Tibial nerve (tissue), 4 donors: ENCODE measurements around the gene CCDC124.

Experiments
- CTCF ChIP-seq, 5 experiments: fragments of 200-600 bp in 3 of 5; fragments of 450-650 bp in 2 of 5; sonication (generic) in 3 of 5; IDR thresholded peaks; one replicate each; pipeline ENCODE4 v1.5.1; 2016 to 2019; ENCODE audit warnings: antibody characterized with exemption in 5 of 5, mild to moderate bottlenecking in 3 of 5, moderate library complexity in 2 of 5
- EP300 ChIP-seq, 2 donors: sonication (generic); formaldehyde crosslinking; IDR thresholded peaks; one replicate each; pipeline ENCODE4 v1.6.1; 2017; ENCODE audit warnings: antibody characterized with exemption in 2 of 2, mild to moderate bottlenecking in 1 of 2

GRCh38 chr19:17915940-17916593 lies 16.7 kb upstream of the CCDC124 start:
- TF ChIP-seq CTCF (IDR thresholded peaks at IDR 0.05) (no peak), EP300 (IDR thresholded peaks at IDR 0.05) (no peak)
